Naive thymus-derived CD8-positive, alpha-beta T cell (primary cell): ENCODE measurements around the gene SELENOW. TPM values are rescaled to one million over a fixed set of nuclear protein-coding genes. Genes with fewer than 3 reads are reported as not detected.
"Not testable (repeated sequence)": the region's sequence is repeated elsewhere in the genome, so short reads cannot be mapped to it uniquely, and the experiment has no call there.

ENCODE experiments used
- ATAC-seq, 2 donors: fragments of 150-1000 bp; cut with Tn5 transposase in 1 of 2; sonication (Bioruptor Pico), chemical (Tn5 transposase) in 1 of 2; 1 replicate in 1 of 2; 2 replicates in 1 of 2; pipeline ENCODE4 v1.10.0; 2021; ENCODE audit warnings: mild to moderate bottlenecking in 2 of 2, moderate library complexity in 2 of 2
- POLR2A ChIA-PET: fragments of 350-600 bp; sonication (Branson Sonifier 250); formaldehyde crosslinking; loops from one replicate; lab custom pipeline; 2021; ENCODE audit warnings: antibody characterized with exemption; lab: Charles Lee
- DNase-seq, 10 donors: peaks; one replicate each; pipeline versions ENCODE4 v3.0.0 to v3.0.0-alpha.2; 2020 to 2022
- H3K27ac Mint-ChIP-seq, 10 donors: one replicate each; pipeline ENCODE4 v1.8.0; 2020 to 2022; ENCODE audit warnings: mild to moderate bottlenecking in 10 of 10, mixed read lengths in 10 of 10, moderate library complexity in 4 of 10, inconsistent platforms in 1 of 10
- H3K27me3 Mint-ChIP-seq, 5 donors: one replicate each; pipeline ENCODE4 v1.8.0; 2021 to 2022; ENCODE audit warnings: mixed read lengths in 5 of 5
- H3K36me3 Mint-ChIP-seq, 3 donors: one replicate each; pipeline ENCODE4 v1.8.0; 2020 to 2022; ENCODE audit warnings: mixed read lengths in 3 of 3, mild to moderate bottlenecking in 2 of 3, inconsistent platforms in 1 of 3
- H3K4me1 Mint-ChIP-seq, 4 donors: one replicate each; pipeline ENCODE4 v1.8.0; 2021 to 2022; ENCODE audit warnings: mixed read lengths in 4 of 4
- H3K4me3 Mint-ChIP-seq, 10 donors: one replicate each; pipeline ENCODE4 v1.8.0; 2020 to 2022; ENCODE audit warnings: mild to moderate bottlenecking in 10 of 10, mixed read lengths in 10 of 10, moderate library complexity in 6 of 10, inconsistent platforms in 1 of 10
- H3K9me3 Mint-ChIP-seq, 9 donors: one replicate each; pipeline ENCODE4 v1.8.0; 2020 to 2022; ENCODE audit warnings: mixed read lengths in 9 of 9, mild to moderate bottlenecking in 3 of 9, inconsistent platforms in 1 of 9, moderate library complexity in 1 of 9
- polyA plus RNA-seq, 3 donors: library from polyadenylated mRNA; unstranded; fragments of 300-500 nt; fragmentation: Illumina TruSeq; gene quantifications; one replicate each; pipeline ENCODE4 v1.2.3, GENCODE V29; 2021
- total RNA-seq, 8 experiments: library from RNA in 2 of 8; stranded (reverse) in 2 of 8; gene quantifications; one replicate each; pipeline ENCODE4 v1.2.3 and lab custom pipeline; 2021 to 2026

The SELENOW gene
- total and polyA plus RNA-seq, 5 experiments from 2014 or later = 93.3 to 427 (median 312) TPM

DNA sequence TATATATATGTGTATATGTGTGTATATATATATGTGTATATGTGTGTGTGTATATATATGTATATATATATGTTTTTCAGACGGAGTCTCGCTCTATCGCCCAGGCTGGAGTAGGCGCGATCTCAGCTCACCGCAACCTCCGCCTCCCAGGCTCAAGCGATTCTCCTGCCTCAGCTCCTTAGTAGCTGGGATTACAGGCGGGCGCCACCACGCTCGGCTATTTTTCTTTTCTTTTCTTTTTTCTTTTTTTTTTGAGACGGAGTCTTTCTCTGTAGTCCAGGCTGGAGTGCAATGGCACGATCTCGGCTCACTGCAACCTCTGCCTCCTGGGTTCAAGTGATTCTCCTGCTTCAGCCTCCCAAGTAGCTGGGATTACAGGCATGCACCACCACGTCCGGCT, 32.4 kb upstream of the SELENOW start:
- H3K4me3 Mint-ChIP-seq = peak overlapping the region; percentile 97 to 100 (median 99)
- H3K36me3 Mint-ChIP-seq = peaks cover 2 to 41% (median 9%) of the 10 kb centered on the region in 3 donors
- POLR2A ChIA-PET = interaction anchor here (0.8 to 1.7 kb wide), 4 partner anchors 10 to 262 kb away, joined by 3 to 9 read pairs (median 6); partner anchors contain the start of genes KPTN and SELENOW
- H3K27ac Mint-ChIP-seq = peak overlapping the region in 9 of 10 donors; percentile 99 to 100 (median 100)
- not testable (repeated sequence) for DNase-seq, H3K27me3 Mint-ChIP-seq, H3K9me3 Mint-ChIP-seq, ATAC-seq
- peaks cover 17 to 56% (median 46%) of the 10 kb centered on the region in 4 donors for H3K4me1 Mint-ChIP-seq

GRCh38 chr19:47749326-47749725, 29.2 kb upstream of the SELENOW start:
- H3K9me3 Mint-ChIP-seq = no peaks in the 10 kb centered on the region
- peak overlapping the region; percentile 57 to 83 (median 72) for H3K4me3 Mint-ChIP-seq
- H3K27me3 Mint-ChIP-seq = peaks cover 0 to 2% (median 0%) of the 10 kb centered on the region in 5 donors
- peaks cover 9 to 72% (median 11%) of the 10 kb centered on the region in 3 donors for H3K36me3 Mint-ChIP-seq
- H3K4me1 Mint-ChIP-seq = peaks cover 15 to 67% (median 54%) of the 10 kb centered on the region in 4 donors
- DNase-seq = no peak
- H3K27ac Mint-ChIP-seq = peak overlapping the region; percentile 33 to 86 (median 70)
- POLR2A ChIA-PET = interaction anchor here (1.2 kb wide), 1 partner anchor 233 kb away, joined by 3 read pairs; no protein-coding TSS in a partner anchor
- no peak for ATAC-seq

- ATAC-seq (no peak), DNase-seq (no peak)
- no peaks in the 10 kb centered on the region for H3K9me3 Mint-ChIP-seq
- no peaks in the 10 kb centered on the region for H3K27me3 Mint-ChIP-seq
- peak overlapping the region in 3 of 10 donors; percentile 4 to 49 (median 13) for H3K4me3 Mint-ChIP-seq
- peaks cover 11 to 61% (median 44%) of the 10 kb centered on the region in 4 donors for H3K4me1 Mint-ChIP-seq
- H3K36me3 Mint-ChIP-seq = peaks cover 9 to 72% (median 11%) of the 10 kb centered on the region in 3 donors
- H3K27ac Mint-ChIP-seq = peak overlapping the region in 1 of 10 donors; percentile 53
- POLR2A ChIA-PET = interaction anchor here (0.6 kb wide), 1 partner anchor 27 kb away, joined by 4 read pairs; no protein-coding TSS in a partner anchor
Measured at GRCh38 chr19:47750752-47751151, 27.8 kb upstream of the SELENOW start.

DNA sequence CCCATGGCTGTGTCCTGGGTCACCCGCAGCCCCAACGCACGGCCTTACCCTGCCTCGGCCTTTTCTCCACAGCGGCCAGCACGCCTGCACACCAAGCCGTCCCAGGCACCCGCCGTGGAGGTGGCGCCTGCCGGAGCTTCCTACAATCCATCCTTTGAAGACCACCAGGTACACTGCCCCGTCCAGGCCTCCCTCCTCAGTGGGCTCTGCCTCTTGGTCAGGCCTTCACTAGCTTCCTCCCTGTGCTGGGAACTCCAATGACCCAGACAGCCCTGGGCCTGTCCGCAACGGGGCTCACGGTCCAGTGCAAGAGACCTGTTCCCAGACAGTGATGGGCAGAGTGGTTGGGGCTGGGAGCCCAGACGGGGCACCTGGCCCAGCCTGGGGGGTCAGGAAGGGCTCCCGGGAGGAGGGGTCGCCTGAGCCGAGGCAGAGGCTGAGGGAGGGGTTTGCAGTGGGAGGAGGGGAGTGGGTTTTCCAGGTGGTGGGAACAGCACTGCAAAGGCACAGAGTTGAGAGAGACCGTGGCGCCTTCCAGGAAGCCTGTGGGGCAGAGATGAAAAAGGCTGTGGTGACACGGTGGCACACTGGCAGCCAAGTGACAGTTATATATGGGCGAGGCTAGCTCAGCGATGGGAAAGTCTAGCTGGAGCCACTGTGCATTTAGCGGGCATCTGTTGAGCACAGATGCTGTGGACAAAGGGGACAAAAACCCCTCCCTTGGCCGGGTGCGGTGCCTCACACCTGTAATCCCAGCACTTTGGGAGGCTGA, 25.9 kb upstream of the SELENOW start:
- POLR2A ChIA-PET = interaction anchor here (0.7 kb wide), 1 partner anchor 11 kb away, joined by 3 read pairs; no protein-coding TSS in a partner anchor

DNA sequence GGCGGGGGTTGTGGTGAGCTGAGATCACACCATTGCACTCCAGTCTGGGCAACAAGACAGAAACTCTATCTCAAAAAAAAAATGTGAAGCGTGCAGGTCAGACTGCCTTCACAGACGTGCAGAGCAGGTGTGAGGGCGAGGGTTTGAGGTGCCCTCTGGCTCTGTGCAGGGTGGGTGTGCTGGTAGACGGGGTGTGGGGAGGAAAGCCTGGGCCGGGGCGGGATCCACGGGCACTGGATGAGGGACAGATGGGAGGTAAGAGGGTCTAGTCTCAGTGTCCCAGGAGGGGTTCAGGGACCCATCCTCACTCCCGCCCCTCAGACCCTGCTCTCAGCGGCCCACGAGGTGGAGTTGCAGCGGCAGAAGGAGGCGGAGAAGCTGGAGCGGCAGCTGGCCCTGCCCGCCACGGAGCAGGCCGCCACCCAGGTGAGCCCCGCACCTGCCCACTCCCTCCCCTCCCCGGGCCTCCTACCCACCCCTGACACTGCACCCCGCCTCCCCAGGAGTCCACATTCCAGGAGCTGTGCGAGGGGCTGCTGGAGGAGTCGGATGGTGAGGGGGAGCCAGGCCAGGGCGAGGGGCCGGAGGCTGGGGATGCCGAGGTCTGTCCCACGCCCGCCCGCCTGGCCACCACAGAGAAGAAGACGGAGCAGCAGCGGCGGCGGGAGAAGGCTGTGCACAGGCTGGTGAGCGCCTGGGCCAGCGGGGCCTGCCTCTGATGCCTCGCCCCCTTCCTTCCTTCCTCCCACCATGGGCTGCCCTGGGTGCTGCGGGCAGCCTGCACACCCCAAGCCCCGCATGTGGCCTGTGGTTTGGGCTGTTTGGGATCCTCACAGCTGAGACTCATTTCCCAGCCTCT, 24.1 kb upstream of the SELENOW start:
- peak overlapping the region in 2 of 10 donors; percentile 46 to 80 for H3K27ac Mint-ChIP-seq
- peaks cover 4 to 86% (median 18%) of the 10 kb centered on the region in 3 donors for H3K36me3 Mint-ChIP-seq
- no peak for ATAC-seq
- no peaks in the 10 kb centered on the region for H3K9me3 Mint-ChIP-seq
- POLR2A ChIA-PET = no interaction called here
- no peak for DNase-seq
- peaks cover 5 to 36% (median 24%) of the 10 kb centered on the region in 4 donors for H3K4me1 Mint-ChIP-seq
- peak overlapping the region in 1 of 10 donors; percentile 39 for H3K4me3 Mint-ChIP-seq
- H3K27me3 Mint-ChIP-seq = no peaks in the 10 kb centered on the region

More for the DNA sequence above, 25.9 kb upstream of the SELENOW start:
- Mint-ChIP-seq H3K36me3 (peaks cover 9 to 85% (median 9%) of the 10 kb centered on the region in 3 donors), H3K9me3 (no peaks in the 10 kb centered on the region), H3K27ac (peak overlapping the region in 7 of 10 donors; percentile 35 to 84 (median 49)), H3K4me1 (peaks cover 11 to 52% (median 39%) of the 10 kb centered on the region in 4 donors), H3K27me3 (no peaks in the 10 kb centered on the region), H3K4me3 (peak overlapping the region in 3 of 10 donors; percentile 15 to 51 (median 48))
- DNase-seq = peak in 3 of 10 donors; percentile 30 to 46 (median 45)
- peak; percentile 48 to 69 for ATAC-seq

DNA sequence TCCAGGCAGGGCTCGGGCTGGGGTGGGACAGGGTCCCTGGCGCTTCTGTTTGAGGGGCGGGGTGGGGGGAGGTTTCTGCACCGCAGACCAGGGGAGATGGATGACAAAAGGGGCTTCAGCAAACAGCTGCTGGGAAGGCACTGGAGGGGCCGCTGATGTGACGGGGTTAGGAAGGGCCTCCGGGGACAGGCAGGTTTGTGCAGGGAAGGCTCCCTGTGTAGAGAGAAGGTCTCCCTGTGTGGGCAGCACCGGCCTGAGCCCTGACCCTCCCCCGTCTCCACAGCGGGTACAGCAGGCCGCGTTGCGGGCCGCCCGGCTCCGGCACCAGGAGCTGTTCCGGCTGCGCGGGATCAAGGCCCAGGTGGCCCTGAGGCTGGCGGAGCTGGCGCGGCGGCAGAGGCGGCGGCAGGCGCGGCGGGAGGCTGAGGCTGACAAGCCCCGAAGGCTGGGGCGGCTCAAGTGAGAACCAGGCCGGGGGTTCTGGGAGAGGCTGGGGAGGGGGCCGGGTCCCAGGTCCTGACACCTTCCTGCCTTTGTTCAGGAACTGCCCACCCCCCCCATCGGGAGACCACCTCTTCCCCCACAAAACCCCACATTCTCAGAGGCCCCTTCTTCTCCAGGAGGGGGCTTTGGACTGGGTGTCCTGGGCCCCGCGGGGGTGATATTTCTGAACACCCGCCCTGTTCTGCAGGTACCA, 23.3 kb upstream of the SELENOW start:
- no peak for ATAC-seq
- Mint-ChIP-seq H3K9me3 (no peaks in the 10 kb centered on the region), H3K27ac (peak overlapping the region in 1 of 10 donors; percentile 71), H3K36me3 (peaks cover 4 to 80% (median 18%) of the 10 kb centered on the region in 3 donors), H3K27me3 (no peaks in the 10 kb centered on the region), H3K4me3 (no peak overlapping the region), H3K4me1 (peaks cover 5 to 32% (median 17%) of the 10 kb centered on the region in 4 donors)
- POLR2A ChIA-PET = interaction anchor here (1.5 kb wide), 1 partner anchor 9 kb away, joined by 3 read pairs; no protein-coding TSS in a partner anchor
- DNase-seq = no peak

- H3K36me3 Mint-ChIP-seq = peaks cover 4 to 73% (median 18%) of the 10 kb centered on the region in 3 donors
- no peaks in the 10 kb centered on the region for H3K9me3 Mint-ChIP-seq
- POLR2A ChIA-PET = interaction anchor here (1.5 kb wide), 1 partner anchor 10 kb away, joined by 3 read pairs; no protein-coding TSS in a partner anchor
- DNase-seq (no peak), ATAC-seq (no peak)
- no peak overlapping the region for H3K4me3 Mint-ChIP-seq
- peaks cover 5 to 28% (median 14%) of the 10 kb centered on the region in 4 donors for H3K4me1 Mint-ChIP-seq
- H3K27me3 Mint-ChIP-seq = no peaks in the 10 kb centered on the region
- peak overlapping the region in 2 of 10 donors; percentile 3 to 73 for H3K27ac Mint-ChIP-seq
Measured at GRCh38 chr19:47755762-47756626, 22.5 kb upstream of the SELENOW start.

DNA sequence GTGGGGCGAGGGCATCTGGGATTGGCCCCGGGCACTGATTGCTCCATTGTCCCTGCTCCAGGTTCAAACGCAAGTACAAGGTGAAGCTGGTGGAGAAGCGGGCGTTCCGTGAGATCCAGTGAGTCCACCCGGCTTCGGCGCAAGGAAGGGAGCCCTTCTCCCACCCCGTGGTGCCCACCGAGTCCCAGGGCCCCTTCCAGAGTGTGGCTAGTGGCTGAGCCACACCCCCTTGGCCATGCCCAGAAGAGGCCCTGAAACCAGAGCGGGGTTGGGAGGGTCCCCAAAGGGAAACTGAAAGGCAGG, 21.9 kb upstream of the SELENOW start:
- no peak for DNase-seq
- peaks cover 4 to 68% (median 18%) of the 10 kb centered on the region in 3 donors for H3K36me3 Mint-ChIP-seq
- ATAC-seq = no peak
- peaks cover 5 to 22% (median 12%) of the 10 kb centered on the region in 4 donors for H3K4me1 Mint-ChIP-seq
- no peaks in the 10 kb centered on the region for H3K9me3 Mint-ChIP-seq
- H3K27ac Mint-ChIP-seq = peak overlapping the region in 2 of 10 donors; percentile 3 to 71
- H3K27me3 Mint-ChIP-seq = no peaks in the 10 kb centered on the region
- POLR2A ChIA-PET = interaction anchor here (1.5 kb wide), 1 partner anchor 10 kb away, joined by 3 read pairs; no protein-coding TSS in a partner anchor
- H3K4me3 Mint-ChIP-seq = no peak overlapping the region

GRCh38 chr19:47756953-47757608, 21.4 kb upstream of the SELENOW start:
- no peaks in the 10 kb centered on the region for H3K9me3 Mint-ChIP-seq
- H3K27me3 Mint-ChIP-seq = no peaks in the 10 kb centered on the region
- ATAC-seq (no peak), DNase-seq (no peak)
- POLR2A ChIA-PET = interaction anchor here (1.5 kb wide), 1 partner anchor 11 kb away, joined by 3 read pairs; no protein-coding TSS in a partner anchor
- peaks cover 4 to 64% (median 18%) of the 10 kb centered on the region in 3 donors for H3K36me3 Mint-ChIP-seq
- H3K4me1 Mint-ChIP-seq = peaks cover 5 to 19% (median 12%) of the 10 kb centered on the region in 4 donors
- peak overlapping the region in 2 of 10 donors; percentile 14 to 19 for H3K4me3 Mint-ChIP-seq
- peak overlapping the region in 1 of 10 donors; percentile 71 for H3K27ac Mint-ChIP-seq

DNA sequence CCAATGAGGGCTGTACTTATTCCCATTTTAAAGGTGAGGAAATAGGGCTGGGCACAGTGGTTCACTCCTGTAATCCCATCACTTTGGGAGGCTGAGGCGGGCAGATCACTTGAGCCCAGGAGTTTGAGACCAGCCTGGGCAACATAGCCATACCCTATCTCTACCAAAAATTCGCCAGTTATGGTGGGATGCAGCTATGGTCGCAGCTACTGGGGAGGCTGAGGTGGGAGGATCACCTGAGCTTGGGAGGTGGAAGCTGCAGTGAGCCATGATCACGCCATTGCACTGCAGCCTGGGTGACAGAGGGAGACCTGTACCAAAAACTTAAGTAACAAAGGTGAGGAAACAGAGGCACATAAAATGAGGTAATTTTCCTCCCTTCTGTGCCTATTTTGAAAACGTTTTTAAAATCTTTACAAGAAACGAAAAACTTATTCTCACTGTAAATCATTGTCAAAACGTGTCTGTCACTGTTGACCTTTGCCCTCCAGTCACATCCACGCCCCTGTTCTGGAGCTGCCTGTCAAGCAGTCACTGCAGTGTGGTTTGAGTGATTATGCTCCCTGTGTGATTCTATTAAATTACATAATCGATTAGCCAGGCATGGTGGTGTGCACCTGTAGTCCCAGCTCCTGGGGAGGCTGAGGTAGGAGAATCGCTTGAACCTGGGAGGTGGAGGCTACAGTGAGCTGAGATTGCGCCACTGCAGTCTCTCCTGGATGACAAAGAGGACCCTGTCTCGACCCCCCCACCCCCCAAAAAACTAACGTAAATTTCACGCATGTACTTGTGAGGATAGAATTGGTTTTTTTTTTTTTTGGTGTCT, 20.7 kb upstream of the SELENOW start:
- Mint-ChIP-seq H3K9me3 (no peaks in the 10 kb centered on the region), H3K4me1 (peaks cover 4 to 12% (median 6%) of the 10 kb centered on the region in 4 donors), H3K4me3 (no peak overlapping the region), H3K36me3 (peaks cover 4 to 56% (median 16%) of the 10 kb centered on the region in 3 donors), H3K27ac (peak overlapping the region in 4 of 10 donors; percentile 36 to 74 (median 57)), H3K27me3 (no peaks in the 10 kb centered on the region)
- ATAC-seq (no peak), DNase-seq (no peak)
- POLR2A ChIA-PET = no interaction called here
